Upper lobe of right lung (tissue), 1 donor: ENCODE results near the gene SPRR2E. TPM values are rescaled to one million over a fixed set of nuclear protein-coding genes. Genes with fewer than 3 reads are reported as not detected.
"Not testable (repeated sequence)": the region's sequence is repeated elsewhere in the genome, so short reads cannot be mapped to it uniquely, and the experiment has no call there.

Experiments
- ATAC-seq: fragments of 200-7000 bp; cut with Tn5 transposase; one replicate; pipeline ENCODE4 v1.9.1; 2020; ENCODE audit warnings: mild to moderate bottlenecking, moderate library complexity
- DNase-seq: peaks from one replicate; pipeline ENCODE4 v3.0.0-alpha.2; 2020
- H3K27ac ChIP-seq: fragments of 200-600 bp; one replicate; pipeline ENCODE4 v1.8.0; 2022
- H3K27me3 ChIP-seq: fragments of 200-600 bp; one replicate; pipeline ENCODE4 v1.8.0; 2022; ENCODE audit warnings: mild to moderate bottlenecking
- H3K36me3 ChIP-seq: fragments of 200-600 bp; one replicate; pipeline ENCODE4 v1.8.0; 2022
- H3K4me1 ChIP-seq: fragments of 200-600 bp; one replicate; pipeline ENCODE4 v1.8.0; 2022
- H3K4me3 ChIP-seq: fragments of 200-600 bp; one replicate; pipeline ENCODE4 v1.8.0; 2022; ENCODE audit warnings: mild to moderate bottlenecking
- H3K9me3 ChIP-seq: fragments of 200-600 bp; one replicate; pipeline ENCODE4 v1.8.0; 2022
- intact Hi-C: fragments of 100-400 bp; cut with DNase I; formaldehyde crosslinking; loops from one replicate; pipeline ENCODE4 v1.11.0; 2022
- long read RNA-seq: library from polyadenylated mRNA; unstranded; transcript quantifications from one replicate; pipeline ENCODE4 v2.0.0, GENCODE V29; 2021
- total RNA-seq: library from RNA; stranded (reverse); fragmentation: NEBNext Ultra II Directional; extraction: Animal tissue kit (Norgen Biotek cat#: 25700); gene quantifications from one replicate; pipeline ENCODE4 v1.2.1, GENCODE V29; 2021
- TF ChIP-seq, protein P1 (sequence below): fragments of 200-600 bp; IDR thresholded peaks from one replicate; pipeline ENCODE4 v1.8.0; 2022; ENCODE audit warnings: antibody characterized with exemption
- donor health status: DM: no; HTN: yes; CAD: no; lungs with severe emphysema.

SPRR2E gene
- total RNA-seq: not detected
- long read RNA-seq: 0 reads

DNA sequence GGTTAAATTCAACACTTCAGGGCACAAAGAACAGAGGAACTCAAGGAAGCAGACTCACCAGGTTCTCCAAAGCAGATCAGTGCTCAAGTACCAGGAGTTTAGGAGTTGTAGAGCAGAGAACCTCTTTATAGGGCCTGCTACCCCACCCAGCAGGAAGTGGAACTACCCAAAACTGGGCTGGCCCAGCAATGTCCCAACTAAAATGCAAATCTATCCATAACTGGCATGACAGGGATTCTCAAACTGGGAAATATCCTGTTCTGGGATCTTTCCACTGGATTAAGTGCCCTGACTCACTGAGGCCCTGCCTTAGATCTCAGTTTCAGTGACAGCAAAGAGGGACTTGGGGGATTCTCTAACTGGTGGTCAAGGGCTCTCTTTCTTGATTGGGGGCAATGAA is at the start of gene SPRR2E:
Gene SPRR2E (minus strand): TSS at position 101 of the 400 bp plus-strand sequence. CDS start 775 bp downstream, outside the sequence.
- intact Hi-C loops: no loop called here
- H3K4me1 ChIP-seq: no peaks in the 10 kb centered on the region
- no peak within 1 kb of the TSS for H3K4me3 ChIP-seq
- no peaks in the 10 kb centered on the region for H3K27me3 ChIP-seq
- H3K9me3 ChIP-seq: no peaks in the 10 kb centered on the region
- TF ChIP-seq, protein P1, sequence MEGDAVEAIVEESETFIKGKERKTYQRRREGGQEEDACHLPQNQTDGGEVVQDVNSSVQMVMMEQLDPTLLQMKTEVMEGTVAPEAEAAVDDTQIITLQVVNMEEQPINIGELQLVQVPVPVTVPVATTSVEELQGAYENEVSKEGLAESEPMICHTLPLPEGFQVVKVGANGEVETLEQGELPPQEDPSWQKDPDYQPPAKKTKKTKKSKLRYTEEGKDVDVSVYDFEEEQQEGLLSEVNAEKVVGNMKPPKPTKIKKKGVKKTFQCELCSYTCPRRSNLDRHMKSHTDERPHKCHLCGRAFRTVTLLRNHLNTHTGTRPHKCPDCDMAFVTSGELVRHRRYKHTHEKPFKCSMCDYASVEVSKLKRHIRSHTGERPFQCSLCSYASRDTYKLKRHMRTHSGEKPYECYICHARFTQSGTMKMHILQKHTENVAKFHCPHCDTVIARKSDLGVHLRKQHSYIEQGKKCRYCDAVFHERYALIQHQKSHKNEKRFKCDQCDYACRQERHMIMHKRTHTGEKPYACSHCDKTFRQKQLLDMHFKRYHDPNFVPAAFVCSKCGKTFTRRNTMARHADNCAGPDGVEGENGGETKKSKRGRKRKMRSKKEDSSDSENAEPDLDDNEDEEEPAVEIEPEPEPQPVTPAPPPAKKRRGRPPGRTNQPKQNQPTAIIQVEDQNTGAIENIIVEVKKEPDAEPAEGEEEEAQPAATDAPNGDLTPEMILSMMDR: no peak
- no peaks in the 10 kb centered on the region for H3K36me3 ChIP-seq
- ATAC-seq: no peak
- H3K27ac ChIP-seq: no peak within 1 kb of the TSS
- no peak for DNase-seq

DNA sequence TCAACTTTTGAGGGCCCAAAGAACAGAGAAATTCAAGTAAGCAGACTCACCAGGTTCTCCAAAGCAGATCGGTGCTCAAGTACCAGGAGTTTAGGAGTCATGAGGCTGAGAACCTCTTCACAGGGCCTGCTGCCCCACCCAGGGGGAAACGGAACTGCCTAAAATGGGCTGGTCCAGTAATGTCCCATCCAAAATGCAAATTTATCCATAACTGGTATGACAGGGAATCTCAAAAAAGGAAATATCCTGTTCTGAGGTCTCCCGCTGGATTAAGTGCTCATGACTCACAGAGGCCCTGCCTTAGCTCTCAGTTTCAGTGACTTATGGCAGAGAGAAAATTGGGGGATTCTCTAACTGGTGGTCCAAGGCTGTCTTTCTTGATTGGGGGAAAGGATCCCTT is 47.1 kb upstream of the SPRR2E start:
- Histone ChIP-seq H3K4me3 (no peak overlapping the region), H3K27me3 (peaks cover 8% of the 10 kb centered on the region), H3K4me1 (no peaks in the 10 kb centered on the region), H3K27ac (no peak overlapping the region), H3K36me3 (no peaks in the 10 kb centered on the region), H3K9me3 (no peaks in the 10 kb centered on the region)
- TF ChIP-seq, protein P1: no peak
- ATAC-seq (no peak), DNase-seq (no peak)
- intact Hi-C loops: no loop called here

- Histone ChIP-seq H3K4me1 (no peaks in the 10 kb centered on the region), H3K36me3 (no peaks in the 10 kb centered on the region), H3K9me3 (no peaks in the 10 kb centered on the region), H3K27ac (no peak overlapping the region), H3K27me3 (peaks cover 8% of the 10 kb centered on the region), H3K4me3 (no peak overlapping the region)
- intact Hi-C loops: no loop called here
- DNase-seq: no peak
- no peak for ATAC-seq
- TF ChIP-seq, protein P1: no peak
These were observed 46.2 kb upstream of the SPRR2E start for GRCh38 chr1:153140484-153140883.

DNA sequence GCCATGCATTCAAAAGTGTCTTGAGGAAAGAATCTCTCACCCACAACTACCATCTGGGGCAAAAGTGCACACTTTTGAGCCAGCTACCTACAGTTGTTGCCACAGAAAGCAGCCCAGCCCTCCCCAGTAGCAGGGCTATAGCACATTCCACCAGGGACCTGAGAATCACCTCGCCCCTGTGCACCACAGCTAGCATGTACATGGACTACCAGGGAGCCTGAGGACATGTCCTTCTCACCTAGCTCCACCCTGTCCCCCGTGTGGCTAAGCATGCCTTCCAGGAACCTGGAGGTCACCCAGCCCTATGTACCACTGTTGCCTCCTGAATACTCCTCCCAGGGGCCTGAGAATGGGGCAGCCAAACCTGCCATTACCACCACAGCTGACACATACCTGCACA is 39.4 kb upstream of the SPRR2E start:
- TF ChIP-seq, protein P1: no peak
- H3K36me3 ChIP-seq: no peaks in the 10 kb centered on the region
- no peaks in the 10 kb centered on the region for H3K4me1 ChIP-seq
- DNase-seq (no peak), ATAC-seq (no peak)
- H3K9me3 ChIP-seq: no peaks in the 10 kb centered on the region
- H3K27me3 ChIP-seq: peaks cover 3% of the 10 kb centered on the region
- no peak overlapping the region for H3K27ac ChIP-seq
- no peak overlapping the region for H3K4me3 ChIP-seq
- intact Hi-C loops: no loop called here

GRCh38 chr1:153133267-153133666 is 38.9 kb upstream of the SPRR2E start:
- TF ChIP-seq, protein P1: no peak
- H3K27me3 ChIP-seq: peaks cover 3% of the 10 kb centered on the region

DNA sequence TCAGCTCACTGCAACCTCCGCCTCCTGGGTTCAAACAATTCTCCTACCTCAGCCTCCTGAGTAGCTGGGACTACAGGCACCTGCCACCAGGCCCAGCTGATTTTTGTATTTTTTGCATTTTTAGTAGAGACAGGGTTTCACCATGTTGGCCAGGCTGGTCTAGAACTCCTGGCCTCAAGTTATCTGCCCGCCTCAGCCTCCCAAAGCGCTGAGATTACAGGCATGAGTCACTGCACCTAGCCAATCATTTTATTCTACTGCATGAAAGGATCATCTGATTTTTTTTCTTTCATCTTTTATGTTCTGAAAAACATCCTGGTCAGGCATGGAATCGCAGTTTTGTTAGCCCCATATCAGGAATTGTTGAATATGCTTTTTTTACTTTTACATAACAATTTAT is 34.4 kb upstream of the SPRR2E start:
- H3K27ac ChIP-seq, H3K4me3 ChIP-seq, H3K9me3 ChIP-seq, DNase-seq, ATAC-seq, H3K36me3 ChIP-seq, intact Hi-C loops, H3K4me1 ChIP-seq, H3K27me3 ChIP-seq: not testable (repeated sequence)

More at GRCh38 chr1:153133267-153133666, 38.9 kb upstream of the SPRR2E start:
- no peaks in the 10 kb centered on the region for H3K36me3 ChIP-seq
- no peak overlapping the region for H3K4me3 ChIP-seq
- DNase-seq (no peak), ATAC-seq (no peak)
- no peaks in the 10 kb centered on the region for H3K4me1 ChIP-seq
- H3K9me3 ChIP-seq: no peaks in the 10 kb centered on the region
- no peak overlapping the region for H3K27ac ChIP-seq
- intact Hi-C loops: no loop called here
